ENCODE results near the gene MAFF.
A peak's percentile ranks its signal among the peaks of the same experiment; 100 is the strongest.
"Not testable (repeated sequence)": the region's sequence is repeated elsewhere in the genome, so short reads cannot be mapped to it uniquely, and the experiment has no call there.

MAFF gene

GRCh38 chr22:38175206-38176118 lies 26.3 kb upstream of the MAFF start:
- no peak overlapping the region for H3K27ac ChIP-seq
- no peak for TF ChIP-seq EZH2 (IDR thresholded peaks at IDR 0.05)
- no peak for TF ChIP-seq FOXP2 (optimal IDR thresholded peaks at IDR 0.05; ENCODE audit: control extremely low read depth, extremely low read length, insufficient read depth)
- no peak for TF ChIP-seq POLR2AphosphoS5 (IDR thresholded peaks at IDR 0.05; ENCODE audit: borderline replicate concordance, low read depth, low read length)
- no peak for DNase-seq (ENCODE audit: low read depth, low spot score)
- no peaks in the 10 kb centered on the region for H3K36me3 ChIP-seq (ENCODE audit: insufficient read depth, low read length)
- H3K9me3 ChIP-seq (ENCODE audit: low read depth, low read length) = no peaks in the 10 kb centered on the region
- H3K9ac ChIP-seq (ENCODE audit: insufficient read length) = no peak overlapping the region
- no peak overlapping the region for H3K4me3 ChIP-seq

DNA sequence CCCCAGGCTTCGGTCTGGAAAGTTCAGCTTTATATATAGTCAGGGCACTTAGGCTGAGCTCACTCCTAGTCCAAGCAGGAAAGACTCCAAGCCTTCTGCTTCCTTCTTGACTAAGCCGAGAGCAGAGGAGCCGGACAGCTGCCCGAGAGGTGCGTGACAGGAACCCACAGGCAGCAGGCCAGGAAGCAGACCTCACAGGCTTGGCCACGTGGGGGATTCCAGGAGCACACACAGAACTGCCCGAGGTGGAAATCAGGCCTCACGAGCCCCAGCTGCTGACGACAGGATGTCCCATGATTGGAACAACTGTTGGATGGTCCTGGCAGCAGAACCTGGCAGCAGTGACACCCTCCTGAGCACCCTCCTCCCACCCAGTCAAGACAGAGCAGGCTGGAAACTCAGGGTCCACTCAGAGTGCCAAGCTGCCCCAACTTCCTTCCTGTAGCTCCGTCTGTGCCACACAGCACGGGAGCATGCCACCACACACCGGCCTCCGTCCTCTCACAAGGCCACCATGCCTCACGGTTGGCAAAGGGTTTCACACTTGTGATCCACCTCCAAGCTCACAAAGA lies 25.5 kb upstream of the MAFF start:
- no peak overlapping the region for H3K27ac ChIP-seq
- no peak overlapping the region for H3K9ac ChIP-seq (ENCODE audit: insufficient read length)
- H3K4me3 ChIP-seq = no peak overlapping the region
- DNase-seq (ENCODE audit: low read depth, low spot score) = no peak
- no peaks in the 10 kb centered on the region for H3K9me3 ChIP-seq (ENCODE audit: low read depth, low read length)
- no peak for TF ChIP-seq EZH2 (IDR thresholded peaks at IDR 0.05)
- TF ChIP-seq POLR2AphosphoS5 (IDR thresholded peaks at IDR 0.05; ENCODE audit: borderline replicate concordance, low read depth, low read length) = no peak
- no peak for TF ChIP-seq FOXP2 (optimal IDR thresholded peaks at IDR 0.05; ENCODE audit: control extremely low read depth, extremely low read length, insufficient read depth)
- H3K36me3 ChIP-seq (ENCODE audit: insufficient read depth, low read length) = no peaks in the 10 kb centered on the region

- TF ChIP-seq POLR2AphosphoS5 (IDR thresholded peaks at IDR 0.05; ENCODE audit: borderline replicate concordance, low read depth, low read length) = no peak
- no peak for TF ChIP-seq EZH2 (IDR thresholded peaks at IDR 0.05)
- no peak for TF ChIP-seq FOXP2 (optimal IDR thresholded peaks at IDR 0.05; ENCODE audit: control extremely low read depth, extremely low read length, insufficient read depth)
- no peaks in the 10 kb centered on the region for H3K9me3 ChIP-seq (ENCODE audit: low read depth, low read length)
- no peak for DNase-seq (ENCODE audit: low read depth, low spot score)
- no peak overlapping the region for H3K4me3 ChIP-seq
- H3K36me3 ChIP-seq (ENCODE audit: insufficient read depth, low read length) = no peaks in the 10 kb centered on the region
- H3K27ac ChIP-seq = no peak overlapping the region
- H3K9ac ChIP-seq (ENCODE audit: insufficient read length) = no peak overlapping the region
Measured at GRCh38 chr22:38177044-38177443, 24.8 kb upstream of the MAFF start.

- not testable (repeated sequence) for H3K27ac ChIP-seq; H3K36me3 ChIP-seq (ENCODE audit: insufficient read depth, low read length); H3K9me3 ChIP-seq (ENCODE audit: low read depth, low read length); DNase-seq (ENCODE audit: low read depth, low spot score); H3K4me3 ChIP-seq; H3K9ac ChIP-seq (ENCODE audit: insufficient read length)
Measured at GRCh38 chr22:38177571-38177925, 24.2 kb upstream of the MAFF start.

DNA sequence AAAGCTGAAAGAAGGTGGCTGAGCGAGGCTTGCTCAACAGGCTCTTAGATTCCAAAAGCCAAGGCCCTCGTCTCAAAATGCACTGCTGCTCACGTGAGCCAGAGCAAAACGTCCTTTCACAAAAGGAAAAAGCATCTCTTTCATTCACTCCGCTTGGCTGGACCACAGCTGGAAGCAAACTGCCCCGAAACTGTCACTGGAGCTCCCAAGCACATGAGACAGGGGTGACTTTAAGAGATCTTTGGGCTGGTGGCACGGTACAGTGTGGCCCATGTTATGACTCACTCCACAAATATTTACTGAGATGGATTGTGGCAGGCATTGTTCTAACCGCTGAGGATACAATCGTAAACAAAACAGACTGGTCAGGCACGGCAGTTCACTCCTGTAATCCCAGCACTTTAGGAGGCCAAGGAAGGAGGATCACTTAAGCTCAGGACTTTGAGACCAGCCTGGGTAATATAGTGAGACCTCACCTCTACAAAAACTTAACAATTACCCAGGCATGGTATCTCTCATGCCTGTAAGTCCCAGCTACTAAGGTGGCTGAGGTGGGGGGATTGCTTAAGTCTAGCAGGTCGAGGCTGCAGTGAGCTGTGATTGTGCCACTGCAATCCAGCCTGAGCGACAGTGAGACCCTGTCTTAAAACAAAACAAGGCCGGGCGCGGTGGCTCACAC lies 23.7 kb upstream of the MAFF start:
- Histone ChIP-seq H3K4me3 (no peak overlapping the region), H3K27ac (0 out of 2 replicates have a peak overlapping the region, but pooled peaks have one; percentile 13), H3K36me3 (ENCODE audit: insufficient read depth, low read length) (no peaks in the 10 kb centered on the region), H3K9me3 (ENCODE audit: low read depth, low read length) (no peaks in the 10 kb centered on the region), H3K9ac (ENCODE audit: insufficient read length) (no peak overlapping the region)
- no peak for DNase-seq (ENCODE audit: low read depth, low spot score)
- no peak for TF ChIP-seq POLR2AphosphoS5 (IDR thresholded peaks at IDR 0.05; ENCODE audit: borderline replicate concordance, low read depth, low read length)
- TF ChIP-seq EZH2 (IDR thresholded peaks at IDR 0.05) = no peak
- no peak for TF ChIP-seq FOXP2 (optimal IDR thresholded peaks at IDR 0.05; ENCODE audit: control extremely low read depth, extremely low read length, insufficient read depth)

DNA sequence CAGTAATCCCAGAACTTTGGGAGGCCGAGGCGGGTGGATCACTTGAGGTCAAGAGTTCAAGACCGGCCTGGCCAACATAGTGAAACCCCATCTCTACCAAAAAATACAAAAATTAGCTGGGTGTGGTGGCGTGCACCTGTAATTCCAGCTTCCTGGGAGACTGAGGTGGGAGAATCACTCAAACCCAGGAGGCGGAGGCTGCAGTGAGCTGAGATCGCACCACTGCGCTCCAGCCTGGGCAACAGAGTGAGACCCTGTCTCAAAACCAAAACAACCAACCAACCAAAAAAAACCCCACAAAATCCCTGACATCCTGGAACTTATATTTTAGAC lies 23.2 kb upstream of the MAFF start:
- not testable (repeated sequence) for DNase-seq (ENCODE audit: low read depth, low spot score); H3K27ac ChIP-seq; H3K36me3 ChIP-seq (ENCODE audit: insufficient read depth, low read length); H3K9ac ChIP-seq (ENCODE audit: insufficient read length); H3K9me3 ChIP-seq (ENCODE audit: low read depth, low read length); H3K4me3 ChIP-seq

GRCh38 chr22:38180841-38181452 lies 20.8 kb upstream of the MAFF start:
- DNase-seq (ENCODE audit: low read depth, low spot score) = no peak

GRCh38 chr22:38181453-38182200 lies 20.2 kb upstream of the MAFF start, which contains the start of gene PLA2G6:
PLA2G6 (minus strand) TSS chr22:38181830; CDS start chr22:38169426, 12,404 bp downstream.
- H3K4me3 ChIP-seq = peak within 1 kb of the TSS; percentile 92

More at GRCh38 chr22:38180841-38181452, 20.8 kb upstream of the MAFF start:
- Histone ChIP-seq H3K9ac (ENCODE audit: insufficient read length) (peak overlapping the region; percentile 91), H3K9me3 (ENCODE audit: low read depth, low read length) (no peaks in the 10 kb centered on the region), H3K27ac (peak overlapping the region; percentile 91), H3K4me3 (peak overlapping the region; percentile 92), H3K36me3 (ENCODE audit: insufficient read depth, low read length) (no peaks in the 10 kb centered on the region)
- TF ChIP-seq FOXP2 (optimal IDR thresholded peaks at IDR 0.05; ENCODE audit: control extremely low read depth, extremely low read length, insufficient read depth) = no peak
- no peak for TF ChIP-seq EZH2 (IDR thresholded peaks at IDR 0.05)
- TF ChIP-seq POLR2AphosphoS5 (IDR thresholded peaks at IDR 0.05; ENCODE audit: borderline replicate concordance, low read depth, low read length) = no peak; the same call in 1 of the 2 replicates

More at GRCh38 chr22:38181453-38182200, 20.2 kb upstream of the MAFF start, which contains the start of gene PLA2G6:
- DNase-seq (ENCODE audit: low read depth, low spot score) = peak; percentile 81
- peak within 1 kb of the TSS; percentile 91 for H3K27ac ChIP-seq
- TF ChIP-seq POLR2AphosphoS5 (IDR thresholded peaks at IDR 0.05; ENCODE audit: borderline replicate concordance, low read depth, low read length) = peak; percentile 28; the same call in 1 of the 2 replicates
- no peak for TF ChIP-seq FOXP2 (optimal IDR thresholded peaks at IDR 0.05; ENCODE audit: control extremely low read depth, extremely low read length, insufficient read depth)
- H3K9ac ChIP-seq (ENCODE audit: insufficient read length) = peak within 1 kb of the TSS; percentile 91
- no peaks in the 10 kb centered on the region for H3K9me3 ChIP-seq (ENCODE audit: low read depth, low read length)
- no peaks in the 10 kb centered on the region for H3K36me3 ChIP-seq (ENCODE audit: insufficient read depth, low read length)

All from SK-N-MC (cell line).